A549 treated with RU486 at 1 μM for 4 hours (cell line): ENCODE results near the gene TEX12. TPM values are rescaled to one million over a fixed set of nuclear protein-coding genes. Genes with fewer than 3 reads are reported as not detected.

Experiments
- total RNA-seq: library from RNA; stranded (reverse); fragments of 200-300 nt; extraction: Qiagen RNA extraction; gene quantifications from 5 replicates; pipeline ENCODE4 v1.2.3, GENCODE V29; 2022; ENCODE audit warnings: low read depth

TEX12 gene
- not detected in 5 replicates for total RNA-seq

GRCh38 chr11:112167145-112167544, at the start of gene TEX12:
Gene TEX12 (plus strand): TSS chr11:112167372. CDS start chr11:112169269, 1,897 bp downstream.

GRCh38 chr11:112163875-112164685, 3.1 kb upstream of the TEX12 start, which contains the start of gene IL18:
Gene IL18 (minus strand): TSS chr11:112164094. CDS start chr11:112155053, 9,041 bp downstream.

GRCh38 chr11:112174789-112175598, 7.8 kb downstream of the TEX12 start, which contains the start of gene BCO2:
Gene BCO2 (plus strand): TSS chr11:112175512. CDS start chr11:112175602, 90 bp downstream.

Other genes starting within 250 kb of the TEX12 start
- gene C11orf52, start 248.5 kb upstream of the TEX12 start, total RNA-seq: not detected in 5 replicates
- gene DIXDC1, start 230.0 kb upstream of the TEX12 start, total RNA-seq: 3.6 to 7.5 TPM (median 6.3 TPM) in 5 replicates
- gene DLAT, start 142.0 kb upstream of the TEX12 start, total RNA-seq: 18.9 to 35.8 TPM (median 29.2 TPM) in 5 replicates
- 0.83 to 1.4 TPM (median 1.2 TPM) in 5 replicates for gene PIH1D2, start 93.4 kb upstream of the TEX12 start, total RNA-seq
- gene NKAPD1, start 93.1 kb upstream of the TEX12 start, total RNA-seq: 12.4 to 19.4 TPM (median 14.8 TPM) in 5 replicates
- 65.0 to 88.5 TPM (median 70.3 TPM) in 5 replicates for gene TIMM8B, start 80.6 kb upstream of the TEX12 start, total RNA-seq
- 65.1 to 83.1 TPM (median 66.2 TPM) in 5 replicates for gene SDHD, start 80.5 kb upstream of the TEX12 start, total RNA-seq
- gene IL18, start 3.3 kb upstream of the TEX12 start, total RNA-seq: 62.5 to 98.1 TPM (median 93.9 TPM) in 5 replicates
- gene BCO2, start 8.1 kb downstream of the TEX12 start, total RNA-seq: 0.59 to 0.79 TPM (median 0.71 TPM) in 5 replicates
- 24.9 to 35.2 TPM (median 29.5 TPM) in 5 replicates for gene PTS, start 59.1 kb downstream of the TEX12 start, total RNA-seq
- gene PLET1, start 93.5 kb downstream of the TEX12 start, total RNA-seq: not detected in 5 replicates